Measurements from ENCODE around the gene SGIP1.
"Not testable (repeated sequence)": the region's sequence is repeated elsewhere in the genome, so short reads cannot be mapped to it uniquely, and the experiment has no call there.

The SGIP1 gene

DNA sequence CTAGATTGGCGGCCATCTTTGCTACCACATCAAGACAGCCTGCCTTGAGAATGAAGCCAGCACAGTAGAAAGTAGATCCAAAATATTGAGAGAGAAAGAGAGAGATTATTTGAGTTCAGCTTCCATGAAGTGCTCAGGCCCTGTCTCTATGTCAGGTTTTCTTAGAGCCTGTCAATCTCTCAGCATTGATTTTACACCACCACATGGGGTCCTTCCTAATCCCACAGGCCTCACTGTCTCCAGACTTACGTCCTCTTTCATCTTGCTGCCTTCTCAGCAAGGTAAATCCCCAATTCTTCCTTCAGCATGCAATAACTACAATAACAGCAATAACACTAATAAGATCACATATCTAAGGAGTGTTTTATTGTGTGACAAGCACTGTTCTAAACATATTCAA lies 239.3 kb downstream of the SGIP1 start:
- no peak for DNase-seq

DNA sequence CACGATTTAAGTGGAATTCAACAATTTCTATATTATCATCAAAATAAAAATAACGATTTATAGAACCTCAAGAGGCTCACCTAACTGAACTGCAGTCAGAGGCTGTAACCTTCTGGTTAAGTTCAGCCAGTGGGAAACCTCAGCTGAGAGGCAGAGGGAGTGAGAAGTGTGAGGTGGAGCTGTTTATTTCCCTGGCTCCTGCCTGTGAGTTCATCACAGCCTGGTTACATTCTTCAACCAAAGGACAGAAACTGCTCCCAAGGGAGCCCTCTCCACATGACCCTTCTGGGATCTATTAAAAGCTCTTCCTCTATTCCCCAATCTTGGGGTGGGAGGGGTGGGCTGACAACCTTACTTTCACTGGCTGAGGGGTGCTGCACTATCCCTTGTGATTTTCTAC lies 240.5 kb downstream of the SGIP1 start:
- no peak for DNase-seq

DNA sequence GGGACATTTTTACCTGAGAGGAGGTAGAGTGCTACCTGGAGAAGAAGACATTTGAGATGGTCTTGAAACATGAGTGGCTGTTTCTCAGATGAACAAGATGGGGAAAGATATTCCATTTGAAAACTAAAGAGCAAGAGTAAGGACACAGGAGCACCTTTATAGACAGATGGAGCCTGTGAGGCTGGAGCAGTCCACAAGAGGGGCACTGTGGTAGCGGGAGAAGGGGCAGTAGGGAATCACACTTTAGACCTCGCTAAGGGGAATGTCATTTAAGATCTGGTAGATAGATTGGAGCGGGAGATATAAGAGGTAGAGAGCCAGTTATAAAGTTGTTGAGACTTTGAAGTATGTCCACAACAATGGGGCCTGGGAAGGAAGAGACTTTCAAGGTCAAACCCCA lies 241.7 kb downstream of the SGIP1 start:
- no peak for DNase-seq

DNA sequence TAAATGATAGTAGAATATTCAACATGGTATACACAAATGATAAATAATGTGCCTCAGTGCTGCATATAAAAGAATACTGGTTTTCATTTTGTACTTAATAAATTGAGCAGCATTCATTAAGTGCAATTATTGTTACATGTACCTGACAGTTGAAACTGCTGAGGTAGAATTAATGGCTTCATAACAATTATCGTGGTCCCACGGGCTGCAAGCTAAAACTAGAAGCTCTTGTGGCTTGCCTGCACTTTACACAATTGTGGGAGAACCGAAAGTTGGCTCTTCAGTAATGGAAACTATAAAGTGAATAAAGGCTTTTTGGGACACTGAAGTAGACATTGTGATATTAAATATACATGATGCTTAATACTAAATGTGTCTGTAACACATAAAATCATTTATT lies 243.9 kb downstream of the SGIP1 start:
- DNase-seq, result no peak

DNA sequence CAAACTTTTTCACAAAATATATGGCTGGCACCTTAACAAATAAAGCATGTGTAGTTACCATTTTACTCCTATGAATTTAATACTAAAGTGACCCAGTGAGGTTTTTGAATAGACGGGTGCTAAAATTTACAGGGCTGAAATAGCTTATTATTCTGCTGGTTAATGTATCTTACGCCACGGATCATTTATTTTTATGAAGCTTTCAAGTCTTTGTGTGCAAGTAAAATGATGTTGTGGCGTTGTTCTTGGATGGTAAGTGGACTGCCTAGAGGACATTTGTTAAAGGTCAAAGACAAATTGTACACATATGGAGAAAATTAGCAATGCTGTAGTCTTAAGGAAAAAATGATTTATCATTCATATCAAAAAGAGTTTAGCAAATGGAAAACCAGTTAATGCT lies 244.3 kb downstream of the SGIP1 start:
- DNase-seq, result no peak

DNA sequence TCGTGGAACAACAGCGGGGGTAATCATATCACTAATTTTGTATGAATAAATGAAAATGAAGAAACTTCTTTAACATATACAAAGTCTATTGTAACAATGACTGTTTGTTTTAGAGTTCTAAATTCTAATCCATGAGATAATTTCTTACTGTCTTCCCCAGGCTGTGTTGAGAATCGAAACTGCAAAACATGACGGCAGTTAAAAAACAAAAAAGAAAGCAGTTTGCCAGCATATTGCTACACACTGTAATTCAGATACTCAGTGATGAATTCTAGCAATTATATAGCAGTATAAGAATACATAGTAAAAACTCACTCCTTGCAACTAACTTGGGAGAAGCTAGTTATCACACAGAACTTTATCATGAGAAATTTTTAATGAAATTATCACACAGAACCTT lies 245.0 kb downstream of the SGIP1 start:
- no peak for DNase-seq

DNA sequence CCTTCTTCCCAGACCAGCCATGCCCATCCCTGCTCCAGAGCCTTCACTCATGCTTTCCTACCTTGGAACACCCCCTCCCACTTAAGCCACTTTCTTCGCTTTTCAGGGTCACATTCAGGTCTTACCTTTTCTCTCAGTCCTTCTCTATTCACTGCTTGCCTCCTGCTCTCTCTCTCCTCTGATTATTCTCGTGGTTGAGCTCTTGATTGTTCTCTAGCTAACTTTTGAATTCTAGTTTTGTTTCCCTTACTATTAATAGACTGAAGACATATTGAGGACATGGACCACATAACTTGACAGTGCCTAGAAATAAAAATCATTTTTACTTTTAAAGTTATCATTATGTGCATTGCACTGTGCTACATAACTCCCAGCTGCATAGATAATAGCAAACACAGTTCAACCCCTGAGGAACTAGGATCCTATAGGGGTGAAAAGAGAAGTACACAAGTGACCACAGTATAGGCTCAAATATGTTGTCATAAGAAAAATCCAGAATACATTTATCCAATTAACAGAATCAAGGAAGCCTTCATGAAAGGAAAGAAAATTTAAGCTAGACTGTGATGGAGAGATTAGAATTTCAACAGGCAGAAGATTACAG lies 245.6 kb downstream of the SGIP1 start:
- DNase-seq, result no peak

DNA sequence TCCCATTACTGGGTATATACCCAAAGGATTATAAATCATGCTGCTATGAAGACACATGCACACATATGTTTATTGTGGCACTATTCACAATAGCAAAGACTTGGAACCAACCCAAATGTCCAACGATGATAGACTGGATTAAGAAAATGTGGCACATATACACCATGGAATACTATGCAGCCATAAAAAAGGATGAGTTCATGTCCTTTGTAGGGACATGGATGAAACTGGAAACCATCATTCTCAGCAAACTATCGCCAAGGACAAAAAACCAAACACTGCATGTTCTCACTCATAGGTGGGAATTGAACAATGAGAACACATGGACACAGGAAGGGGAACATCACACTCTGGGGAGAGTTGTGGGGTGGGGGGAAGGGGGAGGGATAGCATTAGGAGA lies 251.8 kb downstream of the SGIP1 start:
- not testable (repeated sequence) for DNase-seq

DNA sequence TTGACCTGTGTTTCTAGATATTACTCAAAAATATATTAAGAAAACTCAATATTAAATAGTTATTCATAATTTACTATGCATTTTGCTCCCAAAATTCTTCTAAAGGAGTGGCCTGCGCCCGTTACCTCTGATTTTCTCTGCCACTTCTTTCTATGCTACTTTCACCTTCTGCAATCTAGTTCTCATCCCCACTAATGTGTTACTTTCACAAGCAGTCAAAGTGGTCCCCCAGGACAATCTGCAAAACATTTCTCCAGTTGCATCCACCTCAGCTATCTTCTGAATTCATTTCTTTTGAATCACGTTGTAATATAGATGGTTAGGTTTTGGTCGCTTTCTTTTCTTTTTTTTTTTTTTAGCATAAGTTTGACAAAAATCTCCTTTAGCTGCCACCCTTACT lies 253.7 kb downstream of the SGIP1 start:
- no peak for DNase-seq

DNA sequence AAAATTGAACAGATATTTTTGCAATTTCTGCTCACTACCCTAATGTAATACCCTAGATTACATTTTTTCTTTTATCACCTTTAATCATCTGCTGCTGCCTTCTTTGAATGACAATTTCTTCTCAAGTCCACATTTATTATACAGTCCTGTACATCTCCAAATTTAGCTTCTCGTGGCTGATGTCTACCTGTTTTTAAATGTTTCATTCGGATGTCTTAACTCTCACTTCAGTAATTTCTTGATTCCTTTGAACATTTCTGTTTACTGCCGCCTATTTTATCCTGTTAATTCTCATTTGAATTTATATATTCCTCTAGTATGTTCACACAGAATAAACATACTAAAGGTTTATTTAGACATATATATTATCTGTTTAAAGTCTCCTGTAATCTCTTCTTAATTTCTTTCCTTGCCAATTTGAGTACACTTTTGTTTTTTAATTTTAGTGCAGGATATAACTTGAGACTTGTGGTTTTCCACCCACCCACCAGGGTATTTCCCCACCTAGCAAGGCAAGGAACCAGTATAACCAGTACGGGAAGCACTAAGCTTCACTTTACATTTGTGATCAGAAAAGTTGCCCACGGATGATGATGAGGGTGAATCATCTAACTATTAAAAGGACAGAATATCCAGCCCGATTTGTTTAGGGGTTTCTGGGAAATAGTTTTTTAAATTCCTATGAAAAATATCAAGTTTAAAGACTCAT lies 254.4 kb downstream of the SGIP1 start:
- DNase-seq, result no peak

DNA sequence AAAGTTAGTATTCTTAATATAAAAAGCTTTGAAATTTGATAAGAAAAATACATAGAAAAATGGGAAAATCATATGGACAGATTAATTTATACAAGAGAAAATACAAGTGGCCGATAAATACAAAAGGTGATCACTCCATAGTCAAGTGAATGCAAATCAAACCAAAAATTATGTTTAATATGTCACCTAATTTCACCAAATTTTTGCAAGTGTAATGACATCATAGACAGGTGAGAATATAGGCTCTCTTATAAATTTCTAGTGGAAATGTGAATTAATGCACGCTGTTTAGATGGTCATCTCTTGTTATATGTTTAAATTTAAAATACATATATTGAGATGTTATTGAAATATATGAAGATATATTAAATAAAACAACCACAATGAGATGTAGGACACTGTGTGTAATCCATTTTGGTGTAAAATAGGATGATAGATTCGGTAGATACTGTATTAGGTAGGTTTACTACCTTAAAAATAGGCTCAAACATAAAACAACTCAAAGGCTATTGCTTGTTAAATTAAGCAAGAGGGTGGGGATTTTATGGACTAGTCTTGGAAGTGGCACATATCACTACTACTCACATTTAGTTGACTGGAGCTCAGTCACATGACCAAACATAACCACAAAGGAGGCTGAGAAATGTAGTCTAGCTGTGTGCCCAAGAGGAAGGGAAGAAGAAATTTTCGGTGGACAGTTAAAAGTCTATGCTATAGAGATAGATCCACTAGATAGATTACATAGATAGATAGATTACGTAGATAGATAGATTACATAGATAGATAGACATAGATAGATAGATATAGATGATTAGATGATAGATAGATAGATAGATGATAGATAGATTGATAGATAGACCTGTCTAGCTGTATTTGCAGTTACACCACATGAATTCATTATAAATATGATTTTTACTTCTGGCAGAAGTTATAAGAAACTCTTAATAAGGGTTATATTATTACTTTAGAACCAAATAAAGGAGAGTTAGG lies 258.0 kb downstream of the SGIP1 start:
- no peak for DNase-seq

DNA sequence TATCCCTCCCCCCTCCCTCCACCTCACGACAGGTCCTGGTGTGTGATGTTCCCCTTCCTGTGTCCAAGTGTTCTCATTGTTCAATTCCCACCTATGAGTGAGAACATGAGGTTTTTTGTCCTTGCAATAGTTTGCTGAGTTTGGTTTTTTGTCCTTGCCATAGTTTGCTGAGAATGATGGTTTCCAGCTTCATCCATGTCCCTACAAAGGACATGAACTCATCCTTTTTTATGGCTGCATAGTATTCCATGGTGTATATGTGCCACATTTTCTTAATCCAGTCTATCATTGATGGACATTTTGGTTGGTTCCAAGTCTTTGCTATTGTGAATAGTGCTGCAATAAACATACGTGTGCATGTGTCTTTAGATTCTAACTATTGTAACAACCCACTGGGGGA lies 261.9 kb downstream of the SGIP1 start:
- not testable (repeated sequence) for DNase-seq
